Naive thymus-derived CD4-positive, alpha-beta T cell (primary cell): Measurements from ENCODE around the gene TENT4B. TPM values are rescaled to one million over a fixed set of nuclear protein-coding genes. Genes with fewer than 3 reads are reported as not detected.
A peak's percentile ranks its signal among the peaks of the same experiment; 100 is the strongest.

ENCODE experiments used
- ATAC-seq: fragments of 150-1000 bp; cut with Tn5 transposase; 2 replicates; pipeline ENCODE4 v1.10.0; 2021; ENCODE audit warnings: mild to moderate bottlenecking, moderate library complexity
- CTCF ChIA-PET: fragments of 350-600 bp; sonication (Branson Sonifier 250); formaldehyde crosslinking; loops from one replicate; lab custom pipeline; 2021; ENCODE audit warnings: antibody characterized with exemption; lab: Charles Lee
- POLR2A ChIA-PET: fragments of 350-600 bp; sonication (Branson Sonifier 250); formaldehyde crosslinking; loops from one replicate; lab custom pipeline; 2021; ENCODE audit warnings: antibody characterized with exemption, inconsistent platforms; lab: Charles Lee
- DNase-seq, 9 donors: peaks; one replicate each; pipeline versions ENCODE4 v3.0.0 to v3.0.0-alpha.2; 2020 to 2022; ENCODE audit warnings: mixed read lengths in 1 of 9
- H3K27ac ChIP-seq: one replicate; pipeline ENCODE4 v1.7.0; 2013; ENCODE audit warnings: mild to moderate bottlenecking, low read depth, low read length, moderate library complexity
- H3K27me3 ChIP-seq, 2 donors: one replicate each; pipeline ENCODE4 v1.7.0; 2013; ENCODE audit warnings: low read length in 2 of 2, mild to moderate bottlenecking in 2 of 2, moderate library complexity in 2 of 2; ENCODE audit not compliant: control insufficient read depth in 2 of 2, insufficient read depth in 2 of 2
- H3K36me3 ChIP-seq, 3 experiments: 1 replicate in 2 of 3; 2 replicates in 1 of 3; pipeline ENCODE4 v1.7.0; 2013; ENCODE audit warnings: low read length in 3 of 3, mild to moderate bottlenecking in 3 of 3, moderate library complexity in 1 of 3; ENCODE audit not compliant: insufficient read depth in 3 of 3, control insufficient read depth in 2 of 3
- H3K4me1 ChIP-seq, 2 donors: one replicate each; pipeline ENCODE4 v1.7.0; 2013; ENCODE audit warnings: low read length in 2 of 2, mild to moderate bottlenecking in 2 of 2, moderate library complexity in 1 of 2; ENCODE audit not compliant: control insufficient read depth in 2 of 2, insufficient read depth in 2 of 2
- H3K4me3 ChIP-seq: 2 replicates; pipeline ENCODE4 v1.7.0; 2013; ENCODE audit warnings: mild to moderate bottlenecking, low read length
- H3K9me3 ChIP-seq, 3 experiments: 1 replicate in 2 of 3; 2 replicates in 1 of 3; pipeline ENCODE4 v1.7.0; 2013; ENCODE audit warnings: low read length in 3 of 3; ENCODE audit not compliant: control insufficient read depth in 2 of 3
- H3K27ac Mint-ChIP-seq, 9 donors: one replicate each; pipeline ENCODE4 v1.8.0; 2020 to 2022; ENCODE audit warnings: mixed read lengths in 9 of 9, mild to moderate bottlenecking in 8 of 9, moderate library complexity in 5 of 9, inconsistent platforms in 2 of 9
- H3K27me3 Mint-ChIP-seq, 5 donors: one replicate each; pipeline ENCODE4 v1.8.0; 2021 to 2022; ENCODE audit warnings: mixed read lengths in 5 of 5, mild to moderate bottlenecking in 1 of 5
- H3K36me3 Mint-ChIP-seq, 5 donors: one replicate each; pipeline ENCODE4 v1.8.0; 2020 to 2022; ENCODE audit warnings: mixed read lengths in 5 of 5, mild to moderate bottlenecking in 3 of 5, inconsistent platforms in 1 of 5
- H3K4me1 Mint-ChIP-seq, 7 donors: one replicate each; pipeline ENCODE4 v1.8.0; 2020 to 2022; ENCODE audit warnings: mixed read lengths in 7 of 7, mild to moderate bottlenecking in 3 of 7, inconsistent platforms in 1 of 7
- H3K4me3 Mint-ChIP-seq, 10 donors: one replicate each; pipeline ENCODE4 v1.8.0; 2020 to 2022; ENCODE audit warnings: mild to moderate bottlenecking in 10 of 10, mixed read lengths in 10 of 10, moderate library complexity in 6 of 10, inconsistent platforms in 2 of 10
- H3K9me3 Mint-ChIP-seq, 11 donors: one replicate each; pipeline ENCODE4 v1.8.0; 2020 to 2022; ENCODE audit warnings: mixed read lengths in 11 of 11, mild to moderate bottlenecking in 4 of 11, inconsistent platforms in 1 of 11, moderate library complexity in 1 of 11
- intact Hi-C, 2 donors: fragments of 100-400 bp; cut with micrococcal nuclease; formaldehyde crosslinking; loops; one replicate each; pipeline ENCODE4 v1.15.1; 2023
- polyA plus RNA-seq, 2 donors: library from polyadenylated mRNA; unstranded; fragments of 300-500 nt; fragmentation: Illumina TruSeq; gene quantifications; one replicate each; pipeline ENCODE4 v1.2.3, GENCODE V29; 2021
- total RNA-seq, 6 experiments: library from RNA in 5 of 6; stranded (reverse) in 5 of 6; gene quantifications; 1 replicate in 5 of 6; 2 replicates in 1 of 6; pipeline ENCODE4 v1.2.3 and lab custom pipeline; 2021 to 2026

Gene TENT4B
- total and polyA plus RNA-seq, 7 experiments from 2014 or later, result 5.0 to 25.9 (median 22.5) TPM

DNA sequence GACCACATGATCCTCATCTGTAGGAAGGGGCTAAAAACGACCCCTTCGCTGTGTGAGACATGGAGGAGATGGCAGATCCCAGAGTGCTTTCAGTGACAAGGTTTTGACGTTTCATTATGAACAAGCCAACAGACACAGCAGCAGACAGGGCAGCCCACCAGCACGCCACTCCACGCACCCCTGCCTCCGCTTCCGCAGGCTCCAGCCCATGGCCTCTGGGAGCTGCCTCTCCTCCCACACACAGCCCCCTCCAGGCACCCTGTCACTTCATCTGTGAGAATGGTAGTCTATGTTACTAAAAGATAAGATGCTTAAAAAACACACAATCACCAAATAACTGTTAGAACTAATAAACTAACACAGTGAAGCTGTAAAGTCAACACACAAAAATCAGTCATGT, 101.0 kb downstream of the TENT4B start:
- Histone ChIP-seq H3K9me3 (no peaks in the 10 kb centered on the region), H3K27me3 (no peaks in the 10 kb centered on the region), H3K36me3 (no peaks in the 10 kb centered on the region), H3K4me1 (peaks cover 0 to under 1% of the 10 kb centered on the region in 2 donors), H3K27ac (no peak overlapping the region), H3K4me3 (no peak overlapping the region)
- intact Hi-C loops, result no loop called here
- POLR2A ChIA-PET, result interaction anchor here (1.5 kb wide), 1 partner anchor 24 kb away, joined by 4 read pairs; no protein-coding TSS in a partner anchor
- no peak for ATAC-seq
- no peaks in the 10 kb centered on the region for H3K9me3 Mint-ChIP-seq
- CTCF ChIA-PET, result interaction anchor here (1.0 to 1.5 kb wide), 3 partner anchors 11 to 411 kb away, joined by 3 to 4 read pairs (median 3); no protein-coding TSS in a partner anchor
- DNase-seq, result no peak
- peaks cover 0 to 10% (median 1%) of the 10 kb centered on the region in 7 donors for H3K4me1 Mint-ChIP-seq
- H3K4me3 Mint-ChIP-seq, result no peak overlapping the region
- peaks cover 0 to 35% (median 0%) of the 10 kb centered on the region in 5 donors for H3K27me3 Mint-ChIP-seq
- no peaks in the 10 kb centered on the region for H3K36me3 Mint-ChIP-seq
- peak overlapping the region in 1 of 9 donors; percentile 43 for H3K27ac Mint-ChIP-seq

DNA sequence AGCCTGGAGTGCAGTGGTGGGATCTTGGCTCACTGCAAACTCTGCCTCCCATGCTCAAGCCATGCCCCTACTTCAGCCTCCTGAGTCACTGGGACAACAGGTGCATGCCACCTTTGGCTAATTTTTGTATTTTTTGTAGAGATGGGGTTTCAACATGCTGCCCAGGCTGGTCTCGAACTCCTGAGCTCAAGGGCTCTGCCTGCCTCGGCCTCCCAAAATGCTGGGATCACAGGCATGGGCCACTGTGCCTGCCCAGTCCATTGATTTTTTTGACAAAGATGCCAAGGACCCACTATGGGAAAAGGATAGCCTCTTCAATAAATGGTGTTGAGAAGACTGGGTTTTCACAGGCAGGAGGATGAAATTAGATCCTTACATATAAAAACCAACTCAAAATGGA, 102.4 kb downstream of the TENT4B start:
- Mint-ChIP-seq H3K36me3 (peaks cover 0 to 4% (median 0%) of the 10 kb centered on the region in 5 donors), H3K9me3 (peaks cover 0 to 3% (median 0%) of the 10 kb centered on the region in 11 donors), H3K4me3 (peak overlapping the region in 1 of 10 donors; percentile 23), H3K27me3 (peaks cover 0 to 50% (median 0%) of the 10 kb centered on the region in 5 donors), H3K4me1 (peaks cover 3 to 21% (median 13%) of the 10 kb centered on the region in 7 donors), H3K27ac (no peak overlapping the region)
- no peak for ATAC-seq
- ChIA-PET CTCF (interaction anchor here (1.5 kb wide), 1 partner anchor 410 kb away, joined by 3 read pairs; no protein-coding TSS in a partner anchor), POLR2A (interaction anchor here (0.6 to 1.5 kb wide), 2 partner anchors 23 to 51 kb away, joined by 3 to 4 read pairs; no protein-coding TSS in a partner anchor)
- DNase-seq, result no peak
- H3K9me3 ChIP-seq, result no peaks in the 10 kb centered on the region
- H3K27ac ChIP-seq, result no peak overlapping the region
- no peak overlapping the region for H3K4me3 ChIP-seq
- H3K27me3 ChIP-seq, result no peaks in the 10 kb centered on the region
- intact Hi-C loops, result no loop called here
- H3K36me3 ChIP-seq, result no peaks in the 10 kb centered on the region
- H3K4me1 ChIP-seq, result peaks cover 0 to 12% of the 10 kb centered on the region in 2 donors

DNA sequence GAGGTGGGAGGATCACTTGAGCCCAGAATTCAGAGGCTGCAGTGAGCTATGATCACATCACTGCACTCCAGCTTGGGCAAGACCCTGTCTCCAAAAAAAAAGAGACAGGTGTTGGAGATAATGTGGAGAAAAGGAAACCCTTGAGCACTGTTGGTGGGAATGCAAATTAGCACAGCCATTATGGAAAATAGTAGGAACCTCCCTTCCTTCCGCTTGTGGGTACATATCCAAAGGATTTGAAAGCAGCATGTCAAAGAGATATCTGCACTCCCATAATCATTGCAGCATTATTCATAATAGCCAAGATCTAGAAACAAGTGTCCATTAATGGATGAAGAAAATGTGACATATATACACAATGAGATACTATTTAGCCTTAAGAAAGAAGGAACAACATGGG, 103.5 kb downstream of the TENT4B start:
- POLR2A ChIA-PET, result interaction anchor here (0.7 to 19.1 kb wide), 3 partner anchors 16 to 160 kb away, joined by 3 to 257 read pairs (median 3); no protein-coding TSS in a partner anchor
- intact Hi-C loops, result no loop called here
- H3K27me3 Mint-ChIP-seq, result peaks cover 0 to 51% (median 0%) of the 10 kb centered on the region in 5 donors
- peaks cover 0 to 12% of the 10 kb centered on the region in 2 donors for H3K4me1 ChIP-seq
- H3K9me3 Mint-ChIP-seq, result peaks cover 0 to 3% (median 0%) of the 10 kb centered on the region in 11 donors
- no peaks in the 10 kb centered on the region for H3K27me3 ChIP-seq
- no peak overlapping the region for H3K27ac ChIP-seq
- CTCF ChIA-PET, result no interaction called here
- no peak overlapping the region for H3K4me3 Mint-ChIP-seq
- H3K4me1 Mint-ChIP-seq, result peaks cover 3 to 25% (median 13%) of the 10 kb centered on the region in 7 donors
- no peak for DNase-seq
- H3K9me3 ChIP-seq, result no peaks in the 10 kb centered on the region
- H3K36me3 Mint-ChIP-seq, result peaks cover 0 to 4% (median 0%) of the 10 kb centered on the region in 5 donors
- no peak overlapping the region for H3K27ac Mint-ChIP-seq
- no peak overlapping the region for H3K4me3 ChIP-seq
- ATAC-seq, result no peak
- H3K36me3 ChIP-seq, result no peaks in the 10 kb centered on the region

DNA sequence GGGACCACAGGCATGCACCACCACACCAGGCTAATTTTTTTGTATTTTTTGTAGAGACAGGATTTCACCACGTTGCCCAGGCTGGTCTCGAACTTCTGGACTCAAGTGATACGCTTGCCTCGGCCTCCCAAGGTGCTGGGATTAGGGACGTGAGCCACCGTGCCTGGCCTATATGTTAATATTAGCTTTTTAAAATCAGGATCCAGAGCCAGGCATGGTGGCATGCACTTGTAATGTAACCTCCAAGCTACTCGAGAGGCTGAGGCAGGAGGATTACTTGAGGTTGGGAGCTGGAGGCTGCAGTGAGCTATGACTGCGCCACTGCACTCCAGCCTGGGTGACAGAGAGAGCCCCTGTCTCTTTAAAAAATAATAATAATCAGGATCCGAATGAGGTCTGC, 104.8 kb downstream of the TENT4B start:
- Histone ChIP-seq H3K4me3 (no peak overlapping the region), H3K27ac (no peak overlapping the region), H3K36me3 (no peaks in the 10 kb centered on the region), H3K4me1 (peaks cover 0 to 12% of the 10 kb centered on the region in 2 donors), H3K9me3 (no peaks in the 10 kb centered on the region), H3K27me3 (no peaks in the 10 kb centered on the region)
- Mint-ChIP-seq H3K36me3 (peaks cover 0 to 4% (median 0%) of the 10 kb centered on the region in 5 donors), H3K27me3 (peaks cover 0 to 51% (median 0%) of the 10 kb centered on the region in 5 donors), H3K4me1 (peaks cover 9 to 26% (median 13%) of the 10 kb centered on the region in 7 donors), H3K9me3 (peaks cover 0 to 3% (median 0%) of the 10 kb centered on the region in 11 donors), H3K27ac (no peak overlapping the region), H3K4me3 (no peak overlapping the region)
- ATAC-seq, result no peak
- peak in 1 of 9 donors; percentile 8 for DNase-seq
- ChIA-PET POLR2A (interaction anchor here (19.1 kb wide), 1 partner anchor 22 kb away, joined by 257 read pairs; no protein-coding TSS in a partner anchor), CTCF (no interaction called here)
- intact Hi-C loops, result no loop called here

DNA sequence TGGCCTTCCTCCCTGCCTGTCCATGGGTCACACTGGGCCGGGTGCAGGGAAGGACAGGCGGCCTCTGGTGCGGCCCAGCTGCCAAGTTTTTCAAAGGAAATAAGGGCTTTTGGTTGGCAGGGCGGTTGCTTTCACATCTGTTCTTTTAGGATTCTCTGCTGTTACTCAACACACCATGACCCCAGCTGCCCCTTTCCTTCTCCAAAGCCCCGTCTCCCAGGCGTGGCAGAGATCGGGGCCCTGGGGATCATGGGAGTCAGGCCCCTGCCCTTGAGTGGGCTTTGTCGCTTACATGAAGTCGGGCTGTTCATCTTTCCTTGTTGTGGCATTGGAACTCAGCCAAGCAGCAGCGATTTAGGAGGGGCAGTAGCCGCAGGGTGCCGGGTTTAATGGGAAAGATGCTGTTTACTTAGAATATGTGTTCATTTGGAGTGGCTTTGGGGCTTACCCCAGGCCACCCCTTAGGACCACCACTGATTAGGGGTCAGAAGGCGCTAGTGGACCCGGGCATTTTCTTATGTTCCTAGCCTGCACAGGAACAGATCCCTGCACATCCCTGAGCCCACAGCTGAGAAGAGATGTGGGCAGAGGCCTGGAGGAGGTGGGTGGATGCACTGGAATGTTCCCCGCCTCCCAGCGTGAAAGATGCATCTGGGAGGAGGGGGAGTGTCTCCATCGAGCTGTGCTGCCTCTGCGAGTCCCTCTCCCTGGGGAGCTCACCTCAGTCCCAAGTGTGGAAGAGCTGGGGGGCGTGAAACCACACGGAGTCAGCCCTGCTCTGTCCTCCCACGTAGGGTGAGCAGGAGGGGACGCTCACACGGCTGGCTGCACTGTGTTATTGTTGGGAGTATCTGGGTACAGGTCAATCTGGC, 106.5 kb downstream of the TENT4B start:
- Histone ChIP-seq H3K4me1 (peaks cover 0 to 12% of the 10 kb centered on the region in 2 donors), H3K9me3 (no peaks in the 10 kb centered on the region), H3K27ac (no peak overlapping the region), H3K4me3 (no peak overlapping the region), H3K36me3 (no peaks in the 10 kb centered on the region), H3K27me3 (no peaks in the 10 kb centered on the region)
- peaks cover 0 to 3% (median 0%) of the 10 kb centered on the region in 11 donors for H3K9me3 Mint-ChIP-seq
- CTCF ChIA-PET, result interaction anchor here (1.2 to 2.0 kb wide), 2 partner anchors 9 to 67 kb away, joined by 5 to 7 read pairs; no protein-coding TSS in a partner anchor
- H3K36me3 Mint-ChIP-seq, result peaks cover 0 to 4% (median 0%) of the 10 kb centered on the region in 5 donors
- peak overlapping the region in 2 of 9 donors; percentile 31 to 67 for H3K27ac Mint-ChIP-seq
- peaks cover 0 to 43% (median 0%) of the 10 kb centered on the region in 5 donors for H3K27me3 Mint-ChIP-seq
- ATAC-seq (no peak), DNase-seq (peak in 1 of 9 donors; percentile 19)
- intact Hi-C loops, result no loop called here
- peaks cover 14 to 31% (median 17%) of the 10 kb centered on the region in 7 donors for H3K4me1 Mint-ChIP-seq
- POLR2A ChIA-PET, result interaction anchor here (19.1 kb wide), 1 partner anchor 20 kb away, joined by 257 read pairs; no protein-coding TSS in a partner anchor
- H3K4me3 Mint-ChIP-seq, result peak overlapping the region in 5 of 10 donors; percentile 12 to 68 (median 46)
